Effector memory CD4-positive, alpha-beta T cell (primary cell): ENCODE data around the gene NCS1.

ENCODE experiments used
- DNase-seq, 3 donors: peaks; one replicate each; pipeline ENCODE4 v3.0.0-alpha.2; 2020
- H3K27ac ChIP-seq: 2 replicates; pipeline ENCODE4 v1.7.0; 2013; ENCODE audit warnings: mild to moderate bottlenecking, low read length, moderate library complexity; ENCODE audit not compliant: insufficient read depth, poor library complexity, severe bottlenecking
- H3K27me3 ChIP-seq: replicated peaks from 2 replicates; pipeline ENCODE4 v1.7.0; 2013; ENCODE audit warnings: mild to moderate bottlenecking, low read length; ENCODE audit not compliant: insufficient read depth, control insufficient read depth, poor library complexity, severe bottlenecking
- H3K36me3 ChIP-seq: 2 replicates; pipeline ENCODE4 v1.7.0; 2013; ENCODE audit warnings: mild to moderate bottlenecking, low read length, moderate library complexity; ENCODE audit not compliant: control insufficient read depth, insufficient read depth
- H3K4me1 ChIP-seq: 2 replicates; pipeline ENCODE4 v1.7.0; 2013; ENCODE audit warnings: low read length, mild to moderate bottlenecking; ENCODE audit not compliant: control insufficient read depth, insufficient read depth, poor library complexity, severe bottlenecking
- H3K4me3 ChIP-seq: 2 replicates; pipeline ENCODE4 v1.7.0; 2013; ENCODE audit warnings: low read length, low read depth, mild to moderate bottlenecking; ENCODE audit not compliant: insufficient read depth, poor library complexity, severe bottlenecking
- H3K9me3 ChIP-seq: 2 replicates; pipeline ENCODE4 v1.7.0; 2013; ENCODE audit warnings: mild to moderate bottlenecking, low read length, moderate library complexity; ENCODE audit not compliant: control insufficient read depth

NCS1 gene

GRCh38 chr9:130137641-130138081 lies 34.5 kb upstream of the NCS1 start:
- no peak overlapping the region for H3K4me3 ChIP-seq
- no peaks in the 10 kb centered on the region for H3K27me3 ChIP-seq
- peaks cover 8% of the 10 kb centered on the region for H3K36me3 ChIP-seq
- no peak for DNase-seq
- no peak overlapping the region for H3K27ac ChIP-seq
- no peaks in the 10 kb centered on the region for H3K4me1 ChIP-seq
- H3K9me3 ChIP-seq, result no peaks in the 10 kb centered on the region

- DNase-seq, result no peak
- Histone ChIP-seq H3K4me1 (no peaks in the 10 kb centered on the region), H3K36me3 (peaks cover 8% of the 10 kb centered on the region), H3K4me3 (no peak overlapping the region), H3K27me3 (no peaks in the 10 kb centered on the region), H3K9me3 (no peaks in the 10 kb centered on the region), H3K27ac (no peak overlapping the region)
Measured at GRCh38 chr9:130138171-130138653, 34.0 kb upstream of the NCS1 start.

GRCh38 chr9:130138791-130139190 lies 33.4 kb upstream of the NCS1 start:
- no peaks in the 10 kb centered on the region for H3K4me1 ChIP-seq
- no peak overlapping the region for H3K27ac ChIP-seq
- no peak overlapping the region for H3K4me3 ChIP-seq
- no peaks in the 10 kb centered on the region for H3K9me3 ChIP-seq
- H3K27me3 ChIP-seq, result peaks cover 2% of the 10 kb centered on the region
- H3K36me3 ChIP-seq, result peaks cover 8% of the 10 kb centered on the region
- DNase-seq, result no peak

GRCh38 chr9:130139251-130139650 lies 33.0 kb upstream of the NCS1 start:
- no peak overlapping the region for H3K27ac ChIP-seq

GRCh38 chr9:130140706-130141105 lies 31.5 kb upstream of the NCS1 start:
- Histone ChIP-seq H3K9me3 (no peaks in the 10 kb centered on the region), H3K27me3 (peaks cover 11% of the 10 kb centered on the region), H3K36me3 (peaks cover 3% of the 10 kb centered on the region), H3K4me1 (no peaks in the 10 kb centered on the region), H3K27ac (no peak overlapping the region), H3K4me3 (no peak overlapping the region)
- DNase-seq, result no peak

More at GRCh38 chr9:130139251-130139650, 33.0 kb upstream of the NCS1 start:
- DNase-seq, result no peak
- no peaks in the 10 kb centered on the region for H3K4me1 ChIP-seq
- H3K9me3 ChIP-seq, result no peaks in the 10 kb centered on the region
- H3K4me3 ChIP-seq, result no peak overlapping the region
- peaks cover 6% of the 10 kb centered on the region for H3K27me3 ChIP-seq
- H3K36me3 ChIP-seq, result peaks cover 8% of the 10 kb centered on the region

- Histone ChIP-seq H3K27me3 (peaks cover 11% of the 10 kb centered on the region), H3K4me1 (no peaks in the 10 kb centered on the region), H3K9me3 (no peaks in the 10 kb centered on the region), H3K4me3 (no peak overlapping the region), H3K27ac (no peak overlapping the region), H3K36me3 (no peaks in the 10 kb centered on the region)
- DNase-seq, result no peak
Measured at GRCh38 chr9:130142056-130142455, 30.1 kb upstream of the NCS1 start.

GRCh38 chr9:130142641-130143040 lies 29.6 kb upstream of the NCS1 start:
- Histone ChIP-seq H3K27me3 (peaks cover 11% of the 10 kb centered on the region), H3K36me3 (no peaks in the 10 kb centered on the region), H3K9me3 (no peaks in the 10 kb centered on the region), H3K4me3 (no peak overlapping the region), H3K27ac (no peak overlapping the region), H3K4me1 (no peaks in the 10 kb centered on the region)
- no peak for DNase-seq

GRCh38 chr9:130143279-130143893 lies 28.8 kb upstream of the NCS1 start:
- H3K36me3 ChIP-seq, result no peaks in the 10 kb centered on the region
- no peak overlapping the region for H3K27ac ChIP-seq
- H3K4me1 ChIP-seq, result no peaks in the 10 kb centered on the region
- no peak for DNase-seq
- no peak overlapping the region for H3K4me3 ChIP-seq
- peaks cover 11% of the 10 kb centered on the region for H3K27me3 ChIP-seq
- H3K9me3 ChIP-seq, result no peaks in the 10 kb centered on the region

- no peaks in the 10 kb centered on the region for H3K4me1 ChIP-seq
- peaks cover 11% of the 10 kb centered on the region for H3K27me3 ChIP-seq
- no peaks in the 10 kb centered on the region for H3K36me3 ChIP-seq
- H3K27ac ChIP-seq, result no peak overlapping the region
- no peak for DNase-seq
- no peaks in the 10 kb centered on the region for H3K9me3 ChIP-seq
- no peak overlapping the region for H3K4me3 ChIP-seq
Measured at GRCh38 chr9:130143958-130144366, 28.2 kb upstream of the NCS1 start.

GRCh38 chr9:130144703-130145102 lies 27.5 kb upstream of the NCS1 start:
- H3K4me1 ChIP-seq, result no peaks in the 10 kb centered on the region
- H3K36me3 ChIP-seq, result no peaks in the 10 kb centered on the region
- no peak for DNase-seq
- H3K9me3 ChIP-seq, result no peaks in the 10 kb centered on the region
- no peak overlapping the region for H3K27ac ChIP-seq
- peaks cover 11% of the 10 kb centered on the region for H3K27me3 ChIP-seq
- no peak overlapping the region for H3K4me3 ChIP-seq
